Trophoblast cell (in vitro differentiated cells and primary cell): ENCODE data around the gene SLC43A2.

Source experiments
- DNase-seq, 2 donors: peaks; one replicate each; pipeline ENCODE4 v3.0.0-alpha.2; 2016
- H2AFZ ChIP-seq: 2 replicates; pipeline ENCODE4 v1.6.1; 2013; ENCODE audit warnings: low read length, moderate library complexity, mild to moderate bottlenecking; ENCODE audit not compliant: insufficient read depth, poor library complexity
- H2AK5ac ChIP-seq: 2 replicates; pipeline ENCODE4 v1.6.1; 2013; ENCODE audit warnings: mild to moderate bottlenecking, low read length
- H2BK120ac ChIP-seq: 2 replicates; pipeline ENCODE4 v1.6.1; 2013; ENCODE audit warnings: low read length, mild to moderate bottlenecking, moderate library complexity; ENCODE audit not compliant: insufficient read depth, poor library complexity
- H2BK12ac ChIP-seq: 2 replicates; pipeline ENCODE4 v1.6.1; 2013; ENCODE audit warnings: mild to moderate bottlenecking, low read length, moderate library complexity
- H2BK5ac ChIP-seq: 2 replicates; pipeline ENCODE4 v1.6.1; 2013; ENCODE audit warnings: low read length, low read depth, moderate library complexity, mild to moderate bottlenecking; ENCODE audit not compliant: poor library complexity
- H3K14ac ChIP-seq: 2 replicates; pipeline ENCODE4 v1.6.1; 2013; ENCODE audit warnings: mild to moderate bottlenecking, low read length
- H3K18ac ChIP-seq: 2 replicates; pipeline ENCODE4 v1.6.1; 2013; ENCODE audit warnings: mild to moderate bottlenecking, low read length
- H3K23ac ChIP-seq: 2 replicates; pipeline ENCODE4 v1.6.1; 2013; ENCODE audit warnings: low read length
- H3K27ac ChIP-seq: 2 replicates; pipeline ENCODE4 v1.5.1; 2013; ENCODE audit warnings: low read depth, mild to moderate bottlenecking, inconsistent platforms, low read length, moderate library complexity
- H3K27me3 ChIP-seq: 2 replicates; pipeline ENCODE4 v1.6.1; 2013; ENCODE audit warnings: inconsistent platforms, mild to moderate bottlenecking, low read length, moderate library complexity; ENCODE audit not compliant: insufficient read depth
- H3K36me3 ChIP-seq, 2 experiments: 1 replicate in 1 of 2; 2 replicates in 1 of 2; pipeline ENCODE4 v1.6.1; 2013; ENCODE audit warnings: low read length in 2 of 2, mild to moderate bottlenecking in 2 of 2, moderate library complexity in 1 of 2; ENCODE audit not compliant: insufficient read depth in 2 of 2, control insufficient read depth in 1 of 2
- H3K4ac ChIP-seq: 2 replicates; pipeline ENCODE4 v1.6.1; 2013; ENCODE audit warnings: low read depth, mild to moderate bottlenecking, low read length, moderate library complexity
- H3K4me1 ChIP-seq, 2 experiments: 1 replicate in 1 of 2; 2 replicates in 1 of 2; pipeline ENCODE4 v1.6.1; 2013; ENCODE audit warnings: low read length in 2 of 2, mild to moderate bottlenecking in 2 of 2, moderate library complexity in 1 of 2; ENCODE audit not compliant: insufficient read depth in 2 of 2, control insufficient read depth in 1 of 2
- H3K4me2 ChIP-seq: 2 replicates; pipeline ENCODE4 v1.6.1; 2013; ENCODE audit warnings: inconsistent platforms, mild to moderate bottlenecking, low read length, moderate library complexity
- H3K4me3 ChIP-seq: 2 replicates; pipeline ENCODE4 v1.5.1; 2013; ENCODE audit warnings: mild to moderate bottlenecking, low read depth, low read length, inconsistent platforms
- H3K79me1 ChIP-seq: one replicate; pipeline ENCODE4 v1.6.1; 2013; ENCODE audit warnings: low read length
- H3K79me2 ChIP-seq: 2 replicates; pipeline ENCODE4 v1.6.1; 2013; ENCODE audit warnings: low read length, mild to moderate bottlenecking; ENCODE audit not compliant: control insufficient read depth, insufficient read depth, poor library complexity
- H3K9ac ChIP-seq: 2 replicates; pipeline ENCODE4 v1.6.1; 2013; ENCODE audit warnings: mild to moderate bottlenecking, low read length
- H3K9me3 ChIP-seq: 2 replicates; pipeline ENCODE4 v1.6.1; 2013; ENCODE audit warnings: low read depth, mild to moderate bottlenecking, control low read depth, inconsistent platforms, low read length; ENCODE audit not compliant: insufficient read depth
- H4K12ac ChIP-seq: 2 replicates; pipeline ENCODE4 v1.6.1; 2013; ENCODE audit warnings: low read depth, mild to moderate bottlenecking, low read length, moderate library complexity
- H4K8ac ChIP-seq: 2 replicates; pipeline ENCODE4 v1.6.1; 2013; ENCODE audit warnings: low read depth, mild to moderate bottlenecking, low read length, moderate library complexity
- H4K91ac ChIP-seq: one replicate; pipeline ENCODE4 v1.6.1; 2013; ENCODE audit warnings: low read depth, mild to moderate bottlenecking, low read length, moderate library complexity
- WGBS: extraction: QIAGEN DNeasy Blood & Tissue Kit; methylation state at CpG from one replicate; pipeline ENCODE4 v1.1.7; 2013; ENCODE audit warnings: missing lambda C conversion rate; ENCODE audit not compliant: insufficient read length, insufficient coverage; ENCODE audit errors: extremely low coverage; 5-methylcytosine and 5-hydroxymethylcytosine counted together

Gene SLC43A2

DNA sequence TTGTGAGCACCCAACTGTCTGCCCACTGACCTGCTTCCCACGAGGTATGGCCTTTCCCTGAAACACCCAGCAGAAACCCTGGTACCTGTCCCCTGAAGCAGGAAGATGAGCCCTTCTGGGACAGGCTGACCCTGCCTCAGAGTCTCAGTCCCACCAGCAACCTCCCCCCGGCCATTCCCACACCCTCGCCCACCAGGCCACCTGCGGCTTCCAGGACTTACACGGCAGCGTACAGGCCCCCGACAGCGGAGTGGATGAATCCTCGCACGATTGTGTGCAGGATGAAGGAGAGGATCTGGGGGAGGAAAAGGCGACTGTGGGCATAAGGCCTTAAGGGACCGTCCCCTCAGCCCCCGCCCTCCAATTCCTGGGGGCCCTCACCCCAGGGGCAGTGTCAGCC is 50.6 kb downstream of the SLC43A2 start:
- H2BK120ac ChIP-seq, result peak overlapping the region; percentile 13
- H3K4me2 ChIP-seq, result no peak overlapping the region
- no peak overlapping the region for H2AFZ ChIP-seq
- no peak overlapping the region for H3K27ac ChIP-seq
- H3K36me3 ChIP-seq, result peaks cover 10 to 29% of the 10 kb centered on the region in 2 experiments
- H3K4ac ChIP-seq, result no peak overlapping the region
- no peak overlapping the region for H4K12ac ChIP-seq
- peaks cover 4% of the 10 kb centered on the region for H3K9me3 ChIP-seq
- H3K9ac ChIP-seq, result no peak overlapping the region
- H2BK5ac ChIP-seq, result no peak overlapping the region
- H3K27me3 ChIP-seq, result no peaks in the 10 kb centered on the region
- H4K91ac ChIP-seq, result peak overlapping the region; percentile 58
- H3K23ac ChIP-seq, result no peak overlapping the region
- peak overlapping the region; percentile 17 for H3K14ac ChIP-seq
- H3K18ac ChIP-seq, result no peak overlapping the region
- no peaks in the 10 kb centered on the region for H3K79me2 ChIP-seq
- H2BK12ac ChIP-seq, result peak overlapping the region; percentile 48
- peaks cover 16% of the 10 kb centered on the region for H3K79me1 ChIP-seq
- no peak for DNase-seq
- H3K4me1 ChIP-seq, result peaks cover 15 to 19% of the 10 kb centered on the region in 2 experiments
- WGBS, result no CpG with 5 or more reads among the region's 13 CpGs
- H3K4me3 ChIP-seq, result no peak overlapping the region
- H4K8ac ChIP-seq, result peak overlapping the region; percentile 45
- H2AK5ac ChIP-seq, result peak overlapping the region; percentile 23

DNA sequence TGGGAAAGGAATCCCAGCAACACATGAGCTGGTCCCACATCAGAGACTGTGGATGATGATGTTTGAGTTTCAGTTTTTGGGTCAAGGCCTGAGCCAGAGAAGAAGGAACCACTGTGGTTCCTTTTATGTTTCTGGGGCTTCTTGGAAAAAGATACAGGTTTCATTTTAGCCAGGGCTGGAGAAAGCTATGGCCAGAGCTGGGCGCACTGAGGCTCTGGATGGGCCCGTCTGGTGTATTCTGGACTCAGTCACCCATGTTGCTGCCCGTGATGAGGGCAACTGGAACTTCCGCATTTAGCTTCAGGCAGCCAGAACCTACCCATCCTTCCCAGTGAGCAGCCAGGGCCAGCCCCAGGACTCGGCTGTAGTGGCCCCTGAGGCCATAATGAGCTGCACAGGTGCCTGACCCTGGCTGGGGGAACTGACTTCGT is 51.0 kb downstream of the SLC43A2 start:
- Histone ChIP-seq H4K12ac (peak overlapping the region; percentile 16), H3K9ac (no peak overlapping the region), H4K8ac (peak overlapping the region; percentile 45), H3K23ac (no peak overlapping the region), H3K9me3 (peaks cover 4% of the 10 kb centered on the region), H2AK5ac (peak overlapping the region; percentile 23), H3K79me1 (peaks cover 16% of the 10 kb centered on the region), H3K27me3 (no peaks in the 10 kb centered on the region), H2AFZ (no peak overlapping the region), H2BK5ac (peak overlapping the region; percentile 19), H4K91ac (peak overlapping the region; percentile 58), H2BK120ac (no peak overlapping the region), H3K4me3 (no peak overlapping the region), H3K18ac (no peak overlapping the region), H3K14ac (peak overlapping the region; percentile 20), H3K27ac (no peak overlapping the region), H3K4me2 (no peak overlapping the region), H2BK12ac (peak overlapping the region; percentile 56), H3K36me3 (peaks cover 10 to 27% of the 10 kb centered on the region in 2 experiments), H3K4me1 (peaks cover 15 to 19% of the 10 kb centered on the region in 2 experiments), H3K4ac (no peak overlapping the region), H3K79me2 (no peaks in the 10 kb centered on the region)
- DNase-seq, result peak; percentile 55 to 58
- no CpG with 5 or more reads among the region's 6 CpGs for WGBS

DNA sequence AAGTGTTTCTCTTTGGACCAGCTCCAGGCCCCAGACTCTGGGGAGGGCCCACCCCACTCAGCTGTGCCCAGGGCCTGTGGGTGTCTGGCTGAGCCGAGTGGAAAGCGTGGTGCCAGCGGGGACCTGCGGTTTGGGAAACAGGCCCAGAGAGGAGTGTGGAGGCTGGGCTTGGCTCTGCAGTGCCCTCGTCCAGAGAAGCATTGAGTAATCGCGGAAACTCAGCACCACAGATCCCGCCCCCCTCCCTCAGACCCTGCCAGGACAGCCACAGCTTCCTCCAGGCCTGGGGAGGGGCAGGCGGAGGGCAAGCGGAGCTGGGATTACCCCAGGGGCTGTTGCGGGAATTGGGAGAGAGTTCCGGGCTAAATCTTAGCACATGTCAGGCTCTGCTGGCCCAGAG is 51.5 kb downstream of the SLC43A2 start:
- Histone ChIP-seq H3K27ac (no peak overlapping the region), H3K36me3 (peaks cover 10 to 23% of the 10 kb centered on the region in 2 experiments), H3K4me2 (no peak overlapping the region), H3K79me1 (peaks cover 16% of the 10 kb centered on the region), H3K4me1 (peaks cover 15 to 19% of the 10 kb centered on the region in 2 experiments), H4K91ac (peak overlapping the region; percentile 58), H3K9me3 (peaks cover 4% of the 10 kb centered on the region), H3K14ac (peak overlapping the region; percentile 20), H2BK120ac (peak overlapping the region; percentile 41), H3K4me3 (no peak overlapping the region), H4K12ac (peak overlapping the region; percentile 16), H2BK12ac (peak overlapping the region; percentile 56), H2AFZ (peak overlapping the region; percentile 5), H3K79me2 (no peaks in the 10 kb centered on the region), H3K27me3 (no peaks in the 10 kb centered on the region), H3K4ac (no peak overlapping the region), H3K9ac (peak overlapping the region; percentile 9), H2BK5ac (peak overlapping the region; percentile 42), H4K8ac (no peak overlapping the region), H3K23ac (no peak overlapping the region), H2AK5ac (no peak overlapping the region), H3K18ac (no peak overlapping the region)
- DNase-seq, result peak; percentile 59 to 64
- WGBS, result no CpG with 5 or more reads among the region's 12 CpGs

DNA sequence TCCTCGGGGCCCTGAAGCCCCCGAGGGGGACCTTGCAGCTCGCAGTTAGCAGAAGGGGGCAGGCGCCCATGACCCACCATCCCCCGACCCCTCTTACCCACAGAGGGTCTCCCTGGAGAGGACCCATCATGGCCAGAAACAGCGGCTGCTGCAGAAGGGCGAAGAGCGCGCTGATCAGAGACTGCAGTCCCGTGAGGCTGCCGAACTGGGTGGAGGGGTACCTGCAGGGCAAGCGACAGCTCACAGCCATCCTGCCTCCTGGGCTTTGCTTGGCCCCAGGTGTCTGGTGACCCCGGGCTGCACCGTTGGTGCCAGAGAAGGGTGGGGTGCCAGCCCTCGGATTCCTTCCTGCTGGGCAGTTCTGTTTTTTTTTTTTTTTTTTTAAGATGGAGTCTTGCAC is 52.1 kb downstream of the SLC43A2 start:
- H4K91ac ChIP-seq, result no peak overlapping the region
- H3K23ac ChIP-seq, result no peak overlapping the region
- H3K18ac ChIP-seq, result no peak overlapping the region
- H3K79me1 ChIP-seq, result peaks cover 16% of the 10 kb centered on the region
- H3K14ac ChIP-seq, result no peak overlapping the region
- peaks cover 4% of the 10 kb centered on the region for H3K9me3 ChIP-seq
- no peak overlapping the region for H3K4me2 ChIP-seq
- peaks cover 10 to 20% of the 10 kb centered on the region in 2 experiments for H3K36me3 ChIP-seq
- no peak overlapping the region for H4K8ac ChIP-seq
- no peaks in the 10 kb centered on the region for H3K79me2 ChIP-seq
- DNase-seq, result no peak
- H2AFZ ChIP-seq, result no peak overlapping the region
- no peak overlapping the region for H3K9ac ChIP-seq
- peaks cover 15 to 19% of the 10 kb centered on the region in 2 experiments for H3K4me1 ChIP-seq
- H2BK12ac ChIP-seq, result peak overlapping the region; percentile 35
- no peak overlapping the region for H2BK120ac ChIP-seq
- H3K27me3 ChIP-seq, result no peaks in the 10 kb centered on the region
- no peak overlapping the region for H3K27ac ChIP-seq
- no peak overlapping the region for H2BK5ac ChIP-seq
- H2AK5ac ChIP-seq, result no peak overlapping the region
- no peak overlapping the region for H4K12ac ChIP-seq
- no CpG with 5 or more reads among the region's 15 CpGs for WGBS
- H3K4ac ChIP-seq, result no peak overlapping the region
- no peak overlapping the region for H3K4me3 ChIP-seq
